ENCODE data around the gene ZPLD1. TPM values are rescaled to one million over a fixed set of nuclear protein-coding genes. Genes with fewer than 3 reads are reported as not detected.

The ZPLD1 gene
- total and polyA plus RNA-seq, 10 of the 15 experiments (the other 5 are each of a cell fraction or from before 2014, with no cell fraction given), result not detected

GRCh38 chr3:102400766-102401165, 34.0 kb upstream of the ZPLD1 start:
- FAIRE-seq (no peak), ATAC-seq (no peak), DNase-seq (ENCODE audit: low read depth, low spot score) (no peak)
- intact Hi-C loops (cut with micrococcal nuclease; ENCODE audit: unreplicated experiment) (no loop called here), in situ Hi-C loops (cut with MboI) (no loop called here)
- RAD21 ChIA-PET (ENCODE audit: unreplicated experiment), result no interaction called here
- no peaks in the 10 kb centered on the region for H3K27me3 ChIP-seq (replicated peaks in 1 of 2; ENCODE audit: control insufficient read depth in 2 of 2, insufficient read depth in 2 of 2, low read length in 1 of 2)
- CTCF ChIA-PET, result interaction anchor here (0.9 kb wide), 1 partner anchor 11 kb away, joined by 3 read pairs; no protein-coding TSS in a partner anchor
- no peak overlapping the region for H3K9ac ChIP-seq (ENCODE audit: control insufficient read depth, insufficient read depth, low read length)
- H3K36me3 ChIP-seq (ENCODE audit: control insufficient read depth in 2 of 2, insufficient read depth in 2 of 2, low read length in 1 of 2), result no peaks in the 10 kb centered on the region
- TF ChIP-seq NR2C1 (IDR thresholded peaks at IDR 0.05) (no peak), RCOR1 (conservative IDR thresholded peaks at IDR 0.05; ENCODE audit: low read depth, low read length) (no peak), SIX5 (IDR thresholded peaks at IDR 0.05; ENCODE audit: low read depth, low read length, severe bottlenecking) (no peak)
- no peaks in the 10 kb centered on the region for H3K4me1 ChIP-seq (ENCODE audit: control insufficient read depth, insufficient read depth, low read length)
- H4K20me1 ChIP-seq (ENCODE audit: control insufficient read depth, insufficient read depth), result no peaks in the 10 kb centered on the region
- WGBS (ENCODE audit: insufficient coverage, insufficient replicate concordance, low lambda C conversion rate, missing lambda C conversion rate), result 31% methylated on average over 2 of the region's 2 CpGs
- BruUV-seq (replicated peaks), result no TSS peak
- no peak overlapping the region for H3K4me3 ChIP-seq
- no peak overlapping the region for H3K27ac ChIP-seq (ENCODE audit: control insufficient read depth, insufficient read depth)
- H2AFZ ChIP-seq (ENCODE audit: control insufficient read depth, low read depth, low read length), result no peak overlapping the region
- SMC1A ChIA-PET (ENCODE audit: uncharacterized antibody, unreplicated experiment), result interaction anchor here (0.8 kb wide), 1 partner anchor 37 kb away, joined by 3 read pairs; no protein-coding TSS in a partner anchor
- POLR2A ChIA-PET, result no interaction called here
- no peaks in the 10 kb centered on the region for H3K79me2 ChIP-seq (ENCODE audit: control insufficient read depth, insufficient read depth, low read length)
- no peak overlapping the region for H3K4me2 ChIP-seq (ENCODE audit: control insufficient read depth, insufficient read depth)
- H3K9me3 ChIP-seq (replicated peaks; ENCODE audit: control insufficient read depth, insufficient read depth, low read length), result no peaks in the 10 kb centered on the region

- H2AFZ ChIP-seq (ENCODE audit: control insufficient read depth, low read depth, low read length), result no peak overlapping the region
- ChIA-PET RAD21 (ENCODE audit: unreplicated experiment) (no interaction called here), CTCF (no interaction called here), POLR2A (no interaction called here), SMC1A (ENCODE audit: uncharacterized antibody, unreplicated experiment) (interaction anchor here (0.9 kb wide), 1 partner anchor 9 kb away, joined by 4 read pairs; no protein-coding TSS in a partner anchor)
- H4K20me1 ChIP-seq (ENCODE audit: control insufficient read depth, insufficient read depth), result no peaks in the 10 kb centered on the region
- H3K79me2 ChIP-seq (ENCODE audit: control insufficient read depth, insufficient read depth, low read length), result no peaks in the 10 kb centered on the region
- in situ Hi-C loops (cut with MboI), result no loop called here
- BruUV-seq (replicated peaks), result no TSS peak
- H3K27ac ChIP-seq (ENCODE audit: control insufficient read depth, insufficient read depth), result no peak overlapping the region
- DNase-seq (ENCODE audit: low read depth, low spot score) (no peak), FAIRE-seq (no peak), ATAC-seq (no peak)
- no peak overlapping the region for H3K9ac ChIP-seq (ENCODE audit: control insufficient read depth, insufficient read depth, low read length)
- no peak overlapping the region for H3K4me2 ChIP-seq (ENCODE audit: control insufficient read depth, insufficient read depth)
- no peaks in the 10 kb centered on the region for H3K9me3 ChIP-seq (replicated peaks; ENCODE audit: control insufficient read depth, insufficient read depth, low read length)
- no peak overlapping the region for H3K4me3 ChIP-seq
- H3K27me3 ChIP-seq (replicated peaks in 1 of 2; ENCODE audit: control insufficient read depth in 2 of 2, insufficient read depth in 2 of 2, low read length in 1 of 2), result no peaks in the 10 kb centered on the region
- H3K36me3 ChIP-seq (ENCODE audit: control insufficient read depth in 2 of 2, insufficient read depth in 2 of 2, low read length in 1 of 2), result no peaks in the 10 kb centered on the region
- intact Hi-C loops (cut with micrococcal nuclease; ENCODE audit: unreplicated experiment), result no loop called here
- H3K4me1 ChIP-seq (ENCODE audit: control insufficient read depth, insufficient read depth, low read length), result no peaks in the 10 kb centered on the region
- TF ChIP-seq CREM (IDR thresholded peaks at IDR 0.05; ENCODE audit: low read depth) (no peak), EGR1 (IDR thresholded peaks at IDR 0.05; ENCODE audit: borderline replicate concordance in 1 of 2, low read depth in 2 of 2, low read length in 2 of 2) (no peak), JUND (IDR thresholded peaks at IDR 0.05; ENCODE audit: low read depth, low read length) (no peak), PAX5 (IDR thresholded peaks at IDR 0.05; ENCODE audit: borderline replicate concordance, low read depth, low read length) (no peak), ATF3 (IDR thresholded peaks at IDR 0.05; ENCODE audit: borderline replicate concordance, extremely low read depth, low read depth, low read length) (no peak), CEBPZ (IDR thresholded peaks at IDR 0.05; ENCODE audit: low read depth, low read length) (no peak), LARP7 (IDR thresholded peaks at IDR 0.05) (no peak), YBX1 (IDR thresholded peaks at IDR 0.05) (no peak), ZNF207 (IDR thresholded peaks at IDR 0.05; ENCODE audit: borderline replicate concordance) (no peak)
These were observed 24.2 kb upstream of the ZPLD1 start for GRCh38 chr3:102410616-102411015.
